Hepatocyte (in vitro differentiated cells): ENCODE measurements around the gene CNTNAP1. TPM values are rescaled to one million over a fixed set of nuclear protein-coding genes. Genes with fewer than 3 reads are reported as not detected.
A peak's percentile ranks its signal among the peaks of the same experiment; 100 is the strongest.

Experiments used
- DNase-seq: peaks from one replicate; pipeline ENCODE4 v3.0.0-alpha.2; 2016; ENCODE audit warnings: low spot score
- H2AFZ ChIP-seq: fragments of 200-600 bp; sonication (generic); 2 replicates; pipeline ENCODE4 v1.6.0; 2016; ENCODE audit warnings: antibody characterized with exemption, mild to moderate bottlenecking
- H3K27ac ChIP-seq: fragments of 200-600 bp; sonication (generic); 2 replicates; pipeline ENCODE4 v1.5.1; 2016; ENCODE audit warnings: mild to moderate bottlenecking
- H3K27me3 ChIP-seq: fragments of 200-600 bp; sonication (generic); 2 replicates; pipeline ENCODE4 v1.6.1; 2016
- H3K36me3 ChIP-seq: fragments of 200-600 bp; sonication (generic); replicated peaks from 2 replicates; pipeline ENCODE4 v1.5.1; 2016; ENCODE audit warnings: low read depth; ENCODE audit not compliant: insufficient read depth
- H3K4me1 ChIP-seq: fragments of 200-600 bp; sonication (generic); 2 replicates; pipeline ENCODE4 v1.5.1; 2016; ENCODE audit warnings: mild to moderate bottlenecking, moderate library complexity; ENCODE audit not compliant: insufficient read depth
- H3K4me2 ChIP-seq: fragments of 200-600 bp; sonication (generic); 2 replicates; pipeline ENCODE4 v1.6.0; 2016
- H3K4me3 ChIP-seq: fragments of 200-600 bp; sonication (generic); 2 replicates; pipeline ENCODE4 v1.5.1; 2016; ENCODE audit warnings: mild to moderate bottlenecking
- H3K79me2 ChIP-seq: fragments of 200-600 bp; sonication (generic); 2 replicates; pipeline ENCODE4 v1.6.0; 2017; ENCODE audit warnings: mild to moderate bottlenecking
- H3K9me2 ChIP-seq: fragments of 200-600 bp; sonication (generic); replicated peaks from 2 replicates; pipeline ENCODE4 v1.6.0; 2017; ENCODE audit warnings: mild to moderate bottlenecking; ENCODE audit not compliant: insufficient read depth
- H3K9me3 ChIP-seq: fragments of 200-600 bp; sonication (generic); 2 replicates; pipeline ENCODE4 v1.5.1; 2016; ENCODE audit warnings: low read depth, mild to moderate bottlenecking
- H4K20me1 ChIP-seq: fragments of 200-600 bp; sonication (generic); 2 replicates; pipeline ENCODE4 v1.6.0; 2016; ENCODE audit warnings: mild to moderate bottlenecking; ENCODE audit not compliant: insufficient read depth, poor library complexity, severe bottlenecking
- EZH2 ChIP-seq: fragments of 200-600 bp; sonication (generic); IDR thresholded peaks from 2 replicates; pipeline ENCODE4 v1.6.1; 2016; ENCODE audit warnings: antibody characterized with exemption, mild to moderate bottlenecking, borderline replicate concordance
- EZH2phosphoT487 ChIP-seq: fragments of 200-600 bp; sonication (generic); IDR thresholded peaks from one replicate; pipeline ENCODE4 v1.6.1; 2018; ENCODE audit warnings: antibody characterized with exemption, mild to moderate bottlenecking, low read depth, moderate library complexity; ENCODE audit not compliant: unreplicated experiment, severe bottlenecking
- WGBS: methylation state at CpG from one replicate; pipeline ENCODE4 v1.1.6; 2016; ENCODE audit warnings: low lambda C conversion rate; ENCODE audit errors: missing lambda C conversion rate; 5-methylcytosine and 5-hydroxymethylcytosine counted together
- polyA plus RNA-seq: library from polyadenylated mRNA; unstranded; fragments of >200 nt; fragmentation: Nextera tagmentation; extraction: Ambion mirVana; gene quantifications from 2 replicates; pipeline ENCODE4 v1.2.1, GENCODE V29; 2016
- total RNA-seq: library from RNA; depleted of rRNA; stranded (reverse); fragments of >200 nt; gene quantifications from 2 replicates; pipeline ENCODE4 v1.2.3, GENCODE V29; 2014
- TF ChIP-seq, protein P1 (sequence below): fragments of 200-600 bp; sonication (generic); IDR thresholded peaks from 2 replicates; pipeline ENCODE4 v1.5.1; 2016; ENCODE audit warnings: antibody characterized with exemption, mild to moderate bottlenecking; ENCODE audit not compliant: poor library complexity

The CNTNAP1 gene
- total and polyA plus RNA-seq, 2 experiments from 2014 or later: 2.6 to 4.4 TPM

DNA sequence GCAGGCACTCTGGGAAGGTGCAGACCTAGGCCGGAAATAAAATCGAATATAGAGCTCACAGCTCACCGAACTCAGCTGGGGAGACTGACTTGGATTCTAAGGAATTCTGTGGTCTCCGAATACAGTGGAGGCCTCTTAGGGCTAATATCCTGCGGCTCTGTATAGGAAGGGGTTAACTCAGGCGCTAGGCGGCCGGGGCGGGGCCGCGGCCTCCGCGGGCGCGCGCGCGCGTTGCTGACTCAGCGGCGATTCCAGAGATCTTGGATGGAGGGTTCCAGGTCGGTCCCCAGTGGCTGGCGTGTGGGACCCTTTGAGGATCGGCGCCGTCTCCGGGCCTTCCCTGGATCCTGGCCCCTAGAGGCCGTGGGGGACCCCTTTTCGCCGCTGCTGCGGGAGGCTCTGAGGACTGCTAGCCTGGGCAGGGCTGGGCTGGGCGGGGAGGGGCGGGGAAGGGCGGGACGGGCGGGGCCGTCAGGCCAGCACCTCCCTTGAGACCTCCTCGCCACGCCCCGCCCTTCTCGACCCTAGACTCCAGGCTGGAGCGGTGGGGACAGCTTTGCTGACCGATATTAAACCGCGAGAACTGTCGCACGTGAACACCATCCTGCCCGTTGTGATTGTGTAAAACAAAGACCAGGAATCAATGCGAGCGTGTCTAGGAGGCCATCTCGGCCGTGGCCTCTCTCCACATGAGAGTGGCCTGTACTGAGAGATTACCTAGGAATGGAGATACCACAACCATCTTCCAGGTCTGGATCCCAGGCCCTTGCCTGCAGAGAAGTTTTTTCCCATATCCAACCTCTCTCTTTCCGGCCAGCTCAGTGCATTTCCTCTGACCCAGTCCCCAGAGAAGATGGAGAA lies 4.2 kb upstream of the CNTNAP1 start:
- Histone ChIP-seq H3K79me2 (peaks cover 32% of the 10 kb centered on the region), H3K9me3 (no peaks in the 10 kb centered on the region), H3K27ac (peak overlapping the region; percentile 98), H3K4me1 (peaks cover 46% of the 10 kb centered on the region), H3K27me3 (no peaks in the 10 kb centered on the region), H3K36me3 (no peaks in the 10 kb centered on the region), H4K20me1 (peaks cover 16% of the 10 kb centered on the region), H2AFZ (peak overlapping the region; percentile 83), H3K4me2 (peak overlapping the region; percentile 89), H3K4me3 (peak overlapping the region; percentile 59), H3K9me2 (no peaks in the 10 kb centered on the region)
- DNase-seq: peak; percentile 93
- 3% methylated on average over 43 of the region's 53 CpGs for WGBS
- TF ChIP-seq EZH2: no peak
- no peak for TF ChIP-seq EZH2phosphoT487
- TF ChIP-seq, protein P1, sequence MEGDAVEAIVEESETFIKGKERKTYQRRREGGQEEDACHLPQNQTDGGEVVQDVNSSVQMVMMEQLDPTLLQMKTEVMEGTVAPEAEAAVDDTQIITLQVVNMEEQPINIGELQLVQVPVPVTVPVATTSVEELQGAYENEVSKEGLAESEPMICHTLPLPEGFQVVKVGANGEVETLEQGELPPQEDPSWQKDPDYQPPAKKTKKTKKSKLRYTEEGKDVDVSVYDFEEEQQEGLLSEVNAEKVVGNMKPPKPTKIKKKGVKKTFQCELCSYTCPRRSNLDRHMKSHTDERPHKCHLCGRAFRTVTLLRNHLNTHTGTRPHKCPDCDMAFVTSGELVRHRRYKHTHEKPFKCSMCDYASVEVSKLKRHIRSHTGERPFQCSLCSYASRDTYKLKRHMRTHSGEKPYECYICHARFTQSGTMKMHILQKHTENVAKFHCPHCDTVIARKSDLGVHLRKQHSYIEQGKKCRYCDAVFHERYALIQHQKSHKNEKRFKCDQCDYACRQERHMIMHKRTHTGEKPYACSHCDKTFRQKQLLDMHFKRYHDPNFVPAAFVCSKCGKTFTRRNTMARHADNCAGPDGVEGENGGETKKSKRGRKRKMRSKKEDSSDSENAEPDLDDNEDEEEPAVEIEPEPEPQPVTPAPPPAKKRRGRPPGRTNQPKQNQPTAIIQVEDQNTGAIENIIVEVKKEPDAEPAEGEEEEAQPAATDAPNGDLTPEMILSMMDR: no peak

GRCh38 chr17:42678951-42679491 lies 3.3 kb upstream of the CNTNAP1 start:
- no peaks in the 10 kb centered on the region for H3K9me3 ChIP-seq
- H3K9me2 ChIP-seq: no peaks in the 10 kb centered on the region
- peaks cover 27% of the 10 kb centered on the region for H3K79me2 ChIP-seq
- H4K20me1 ChIP-seq: peaks cover 16% of the 10 kb centered on the region
- 10% methylated on average over 9 of the region's 18 CpGs for WGBS
- peak overlapping the region; percentile 83 for H2AFZ ChIP-seq
- peak; percentile 76 for DNase-seq
- H3K36me3 ChIP-seq: no peaks in the 10 kb centered on the region
- peak overlapping the region; percentile 98 for H3K27ac ChIP-seq
- no peak overlapping the region for H3K4me3 ChIP-seq
- H3K4me1 ChIP-seq: peaks cover 42% of the 10 kb centered on the region
- H3K27me3 ChIP-seq: no peaks in the 10 kb centered on the region
- peak overlapping the region; percentile 89 for H3K4me2 ChIP-seq
- TF ChIP-seq, protein P1: peak; percentile 18
- TF ChIP-seq EZH2phosphoT487: no peak
- no peak for TF ChIP-seq EZH2

- H3K4me3 ChIP-seq: no peak overlapping the region
- peak; percentile 91 for DNase-seq
- H3K4me1 ChIP-seq: peaks cover 35% of the 10 kb centered on the region
- H3K79me2 ChIP-seq: peaks cover 22% of the 10 kb centered on the region
- no peaks in the 10 kb centered on the region for H3K9me3 ChIP-seq
- TF ChIP-seq, protein P1: peak; percentile 71
- TF ChIP-seq EZH2phosphoT487: no peak
- no peaks in the 10 kb centered on the region for H3K36me3 ChIP-seq
- peak overlapping the region; percentile 89 for H3K4me2 ChIP-seq
- H4K20me1 ChIP-seq: peaks cover 12% of the 10 kb centered on the region
- WGBS: 16% methylated on average over 65 of the region's 78 CpGs
- H2AFZ ChIP-seq: peak overlapping the region; percentile 83
- H3K27ac ChIP-seq: peak overlapping the region; percentile 98
- H3K27me3 ChIP-seq: no peaks in the 10 kb centered on the region
- no peaks in the 10 kb centered on the region for H3K9me2 ChIP-seq
Observed at GRCh38 chr17:42679492-42680330, 2.6 kb upstream of the CNTNAP1 start.
